ENCODE data around the gene MKNK1. TPM values are rescaled to one million over a fixed set of nuclear protein-coding genes. Genes with fewer than 3 reads are reported as not detected.

Gene MKNK1
- polyA plus RNA-seq, 1 of the 3 experiments (the other 2 are of a cell fraction) = 28.2 TPM

GRCh38 chr1:46580140-46580903 lies 23.7 kb downstream of the MKNK1 start:
- Histone ChIP-seq H3F3A (replicated peaks; ENCODE audit: insufficient read depth) (no peaks in the 10 kb centered on the region), H4K20me1 (ENCODE audit: insufficient read depth) (no peaks in the 10 kb centered on the region), H3K4me2 (no peak overlapping the region), H3K4me3 (ENCODE audit: low read depth in 2 of 2, low read length in 1 of 2) (no peak overlapping the region), H3K9me2 (no peaks in the 10 kb centered on the region), H3K27ac (ENCODE audit: low read depth in 2 of 2, low read length in 1 of 2) (no peak overlapping the region), H3K27me3 (ENCODE audit: insufficient read depth) (no peaks in the 10 kb centered on the region), H3K4me1 (ENCODE audit: control insufficient read depth in 1 of 2, insufficient read depth in 2 of 2, low read depth in 1 of 2, low read length in 1 of 2) (no peaks in the 10 kb centered on the region), H3K36me3 (replicated peaks in 1 of 2; ENCODE audit: control insufficient read depth in 1 of 2, insufficient read depth in 2 of 2, low read length in 1 of 2) (peaks cover 16 to 45% of the 10 kb centered on the region in 2 experiments), H3K9me3 (no peaks in the 10 kb centered on the region), H2AFZ (ENCODE audit: low read depth) (no peak overlapping the region), H3K79me2 (ENCODE audit: insufficient read depth) (no peaks in the 10 kb centered on the region), H3K9ac (no peak overlapping the region)
- ChIA-PET CTCF (interaction anchor here (0.6 to 1.2 kb wide), 2 partner anchors 19 to 24 kb away, joined by 3 to 4 read pairs; partner anchors contain the start of gene MKNK1), POLR2A (no interaction called here)
- 92% methylated on average over 6 of the region's 6 CpGs for WGBS (ENCODE audit: low lambda C conversion rate)
- TF ChIP-seq NRF1 (IDR thresholded peaks at IDR 0.05; ENCODE audit: low read depth, low read length) = no peak
- TF ChIP-seq, protein P1, sequence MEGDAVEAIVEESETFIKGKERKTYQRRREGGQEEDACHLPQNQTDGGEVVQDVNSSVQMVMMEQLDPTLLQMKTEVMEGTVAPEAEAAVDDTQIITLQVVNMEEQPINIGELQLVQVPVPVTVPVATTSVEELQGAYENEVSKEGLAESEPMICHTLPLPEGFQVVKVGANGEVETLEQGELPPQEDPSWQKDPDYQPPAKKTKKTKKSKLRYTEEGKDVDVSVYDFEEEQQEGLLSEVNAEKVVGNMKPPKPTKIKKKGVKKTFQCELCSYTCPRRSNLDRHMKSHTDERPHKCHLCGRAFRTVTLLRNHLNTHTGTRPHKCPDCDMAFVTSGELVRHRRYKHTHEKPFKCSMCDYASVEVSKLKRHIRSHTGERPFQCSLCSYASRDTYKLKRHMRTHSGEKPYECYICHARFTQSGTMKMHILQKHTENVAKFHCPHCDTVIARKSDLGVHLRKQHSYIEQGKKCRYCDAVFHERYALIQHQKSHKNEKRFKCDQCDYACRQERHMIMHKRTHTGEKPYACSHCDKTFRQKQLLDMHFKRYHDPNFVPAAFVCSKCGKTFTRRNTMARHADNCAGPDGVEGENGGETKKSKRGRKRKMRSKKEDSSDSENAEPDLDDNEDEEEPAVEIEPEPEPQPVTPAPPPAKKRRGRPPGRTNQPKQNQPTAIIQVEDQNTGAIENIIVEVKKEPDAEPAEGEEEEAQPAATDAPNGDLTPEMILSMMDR (IDR thresholded peaks at IDR 0.05) = no peak
- no peak for TF ChIP-seq FOSL2 (IDR thresholded peaks at IDR 0.05; ENCODE audit: borderline replicate concordance, low read depth)
- TF ChIP-seq RCOR1 (IDR thresholded peaks at IDR 0.05; ENCODE audit: low read length) = no peak
- no peak for DNase-seq

DNA sequence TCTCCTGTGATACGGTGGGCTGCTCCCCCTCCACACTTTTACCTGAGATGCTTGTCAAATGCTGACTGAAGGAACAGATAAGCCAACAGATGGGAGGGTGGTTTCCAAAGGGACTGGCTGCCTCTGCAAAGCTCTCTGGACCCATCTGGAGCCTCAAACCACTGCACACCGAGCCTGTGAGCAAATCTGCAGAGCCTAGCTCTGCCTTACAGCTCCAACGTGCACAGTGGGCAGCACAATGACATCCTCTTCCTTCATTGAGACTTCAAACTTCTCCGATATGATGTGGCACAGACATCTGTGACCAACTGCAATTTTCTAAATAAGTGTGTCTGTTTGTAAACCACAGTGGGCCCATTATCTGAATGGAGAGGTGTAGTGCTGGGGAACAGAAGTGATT lies 26.4 kb downstream of the MKNK1 start:
- no peak for DNase-seq
- Histone ChIP-seq H3K36me3 (replicated peaks in 1 of 2; ENCODE audit: control insufficient read depth in 1 of 2, insufficient read depth in 2 of 2, low read length in 1 of 2) (peaks cover 16 to 32% of the 10 kb centered on the region in 2 experiments), H3K27me3 (ENCODE audit: insufficient read depth) (no peaks in the 10 kb centered on the region), H2AFZ (ENCODE audit: low read depth) (no peak overlapping the region), H3K9ac (no peak overlapping the region), H3K9me2 (no peaks in the 10 kb centered on the region), H3K9me3 (no peaks in the 10 kb centered on the region), H3K27ac (ENCODE audit: low read depth in 2 of 2, low read length in 1 of 2) (no peak overlapping the region), H3K4me3 (ENCODE audit: low read depth in 2 of 2, low read length in 1 of 2) (no peak overlapping the region), H3F3A (replicated peaks; ENCODE audit: insufficient read depth) (no peaks in the 10 kb centered on the region), H3K4me1 (ENCODE audit: control insufficient read depth in 1 of 2, insufficient read depth in 2 of 2, low read depth in 1 of 2, low read length in 1 of 2) (no peaks in the 10 kb centered on the region; a peak in 1 of 4 replicates), H3K79me2 (ENCODE audit: insufficient read depth) (no peaks in the 10 kb centered on the region), H3K4me2 (no peak overlapping the region), H4K20me1 (ENCODE audit: insufficient read depth) (no peaks in the 10 kb centered on the region)
- POLR2A ChIA-PET = interaction anchor here (0.7 kb wide), 1 partner anchor 20 kb away, joined by 4 read pairs; no protein-coding TSS in a partner anchor
- WGBS (ENCODE audit: low lambda C conversion rate) = 97% methylated on average over 3 of the region's 4 CpGs
- TF ChIP-seq FOXM1 (IDR thresholded peaks at IDR 0.05; ENCODE audit: low read depth) = no peak
- TF ChIP-seq YY1 (IDR thresholded peaks at IDR 0.05; ENCODE audit: low read depth) = no peak
- TF ChIP-seq NFIC (IDR thresholded peaks at IDR 0.05; ENCODE audit: borderline replicate concordance) = no peak
- TF ChIP-seq PBX3 (IDR thresholded peaks at IDR 0.05) = no peak
- no peak for TF ChIP-seq RXRA (IDR thresholded peaks at IDR 0.05; ENCODE audit: borderline replicate concordance, low read depth)
- no peak for TF ChIP-seq NRF1 (IDR thresholded peaks at IDR 0.05; ENCODE audit: low read depth, low read length)
- no peak for TF ChIP-seq MXI1 (IDR thresholded peaks at IDR 0.05; ENCODE audit: low read depth, low read length)
- TF ChIP-seq, protein P2, sequence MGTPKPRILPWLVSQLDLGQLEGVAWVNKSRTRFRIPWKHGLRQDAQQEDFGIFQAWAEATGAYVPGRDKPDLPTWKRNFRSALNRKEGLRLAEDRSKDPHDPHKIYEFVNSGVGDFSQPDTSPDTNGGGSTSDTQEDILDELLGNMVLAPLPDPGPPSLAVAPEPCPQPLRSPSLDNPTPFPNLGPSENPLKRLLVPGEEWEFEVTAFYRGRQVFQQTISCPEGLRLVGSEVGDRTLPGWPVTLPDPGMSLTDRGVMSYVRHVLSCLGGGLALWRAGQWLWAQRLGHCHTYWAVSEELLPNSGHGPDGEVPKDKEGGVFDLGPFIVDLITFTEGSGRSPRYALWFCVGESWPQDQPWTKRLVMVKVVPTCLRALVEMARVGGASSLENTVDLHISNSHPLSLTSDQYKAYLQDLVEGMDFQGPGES (IDR thresholded peaks at IDR 0.05; ENCODE audit: low read depth, low read length) = no peak
- TF ChIP-seq RCOR1 (IDR thresholded peaks at IDR 0.05; ENCODE audit: low read length) = no peak
- no peak for TF ChIP-seq FOXJ3 (CRISPR knock-in tag; IDR thresholded peaks at IDR 0.05)
- TF ChIP-seq MAX (IDR thresholded peaks at IDR 0.05; ENCODE audit: low read depth) = no peak
- no peak for TF ChIP-seq ELF1 (IDR thresholded peaks at IDR 0.05)
- no peak for TF ChIP-seq SMC3 (IDR thresholded peaks at IDR 0.05; ENCODE audit: low read depth, low read length)
- CTCF ChIA-PET = no interaction called here

All from SK-N-SH (cell line).